K562 (cell line): ENCODE data around the gene SPPL2C. TPM values are rescaled to one million over a fixed set of nuclear protein-coding genes. Genes with fewer than 3 reads are reported as not detected.

Source experiments
- ATAC-seq: fragments of 200-7000 bp; cut with Tn5 transposase; 3 replicates; pipeline ENCODE4 v1.9.1; 2020; ENCODE audit warnings: moderate library complexity
- BruUV-seq: library from RNA; stranded (reverse); fragments of 400-500 nt; replicated peaks from 2 replicates; lab custom pipeline; 2021; lab: Mats Ljungman, UMichigan
- CTCF ChIA-PET: fragments of 300-600 bp; formaldehyde crosslinking; extraction: SDS; loops from one replicate; lab custom pipeline; 2021; ENCODE audit warnings: low intra/inter-chr PET ratio; lab: Yijun Ruan, JAX
- POLR2A ChIA-PET: fragments of 300-600, 350-650 bp; sonication (Branson Sonifier 250); formaldehyde crosslinking; extraction: SDS; loops from one replicate; lab custom pipeline; 2021; ENCODE audit warnings: antibody characterized with exemption, inconsistent platforms; lab: Yijun Ruan, JAX
- DNase-seq, 4 experiments: peaks; one replicate each; pipeline versions ENCODE4 v3.0.0 to v3.0.0-alpha.2; 2011 to 2018; ENCODE audit warnings: low spot score in 3 of 4, mixed read lengths in 3 of 4; ENCODE audit errors: extremely low read depth in 1 of 4
- FAIRE-seq: peaks from 2 replicates; lab custom pipeline; 2011; peaks lifted over from hg19 to GRCh38; lab: Jason Lieb, UNC
- H2AFZ ChIP-seq: 2 replicates; pipeline ENCODE4 v1.6.0; 2011; ENCODE audit warnings: low read depth, low read length, control low read depth, inconsistent platforms
- H3K27ac ChIP-seq: fragments of 200-600 bp; 3 replicates; pipeline ENCODE4 v1.8.0; 2011; ENCODE audit warnings: low read depth, mild to moderate bottlenecking, control low read depth, inconsistent platforms, low read length, moderate library complexity, mixed read lengths; ENCODE audit errors: extremely low read depth
- H3K27me3 ChIP-seq, 2 experiments: fragments of 300-600 bp in 1 of 2; 2 replicates in 1 of 2; 3 replicates in 1 of 2; pipeline versions ENCODE4 v1.6.0 to v1.8.0; 2011; ENCODE audit warnings: inconsistent platforms in 2 of 2, low read length in 2 of 2, mild to moderate bottlenecking in 1 of 2, mixed read lengths in 1 of 2, moderate library complexity in 1 of 2; ENCODE audit not compliant: control insufficient read depth in 2 of 2, insufficient read depth in 2 of 2
- H3K36me3 ChIP-seq: fragments of 300-600 bp; 3 replicates; pipeline ENCODE4 v1.8.0; 2011; ENCODE audit warnings: mild to moderate bottlenecking, low read length, inconsistent platforms; ENCODE audit not compliant: control insufficient read depth, insufficient read depth
- H3K4me1 ChIP-seq, 2 experiments: fragments of 200-600 bp in 1 of 2; replicated peaks in 1 of 2; 2 replicates in 1 of 2; 3 replicates in 1 of 2; pipeline versions ENCODE4 v1.5.1 to v1.8.0; 2011; ENCODE audit warnings: inconsistent platforms in 2 of 2, low read length in 2 of 2, mild to moderate bottlenecking in 1 of 2, mixed read lengths in 1 of 2, moderate library complexity in 1 of 2; ENCODE audit not compliant: control insufficient read depth in 2 of 2, insufficient read depth in 2 of 2
- H3K4me2 ChIP-seq: 2 replicates; pipeline ENCODE4 v1.6.1; 2011; ENCODE audit warnings: low read length, control low read depth, inconsistent platforms, mixed read lengths; ENCODE audit not compliant: insufficient read depth
- H3K4me3 ChIP-seq: fragments of 200-600 bp; sonication (generic), shearing (Covaris generic); 2 replicates; pipeline ENCODE4 v1.5.1; 2016; ENCODE audit warnings: control low read depth, inconsistent platforms
- H3K79me2 ChIP-seq: fragments of 200-600 bp; 3 replicates; pipeline ENCODE4 v1.8.0; 2011; ENCODE audit warnings: low read length, inconsistent platforms; ENCODE audit not compliant: control insufficient read depth, insufficient read depth
- H3K9ac ChIP-seq, 2 experiments: 2 replicates each; pipeline versions ENCODE4 v1.6.0 to v1.6.1; 2011; ENCODE audit warnings: low read depth in 2 of 2, low read length in 2 of 2, control low read depth in 1 of 2, inconsistent platforms in 1 of 2, mild to moderate bottlenecking in 1 of 2, mixed read lengths in 1 of 2; ENCODE audit not compliant: insufficient read depth in 1 of 2
- H3K9me1 ChIP-seq: one replicate; pipeline ENCODE4 v1.6.0; 2011; ENCODE audit warnings: inconsistent platforms, mild to moderate bottlenecking, low read length, moderate library complexity; ENCODE audit not compliant: control insufficient read depth, insufficient read depth
- H3K9me3 ChIP-seq: replicated peaks from 2 replicates; pipeline ENCODE4 v1.5.1; 2011; ENCODE audit warnings: low read depth, low read length, inconsistent platforms; ENCODE audit not compliant: control insufficient read depth, insufficient read depth
- H4K20me1 ChIP-seq: replicated peaks from 2 replicates; pipeline ENCODE4 v1.6.1; 2011; ENCODE audit warnings: low read length, inconsistent platforms, mixed read lengths; ENCODE audit not compliant: control insufficient read depth, insufficient read depth
- BRD4 ChIP-seq: fragments of 200-600 bp; sonication (generic); IDR thresholded peaks from 2 replicates; pipeline ENCODE4 v1.6.1; 2017; ENCODE audit warnings: inconsistent platforms
- HMGXB4 ChIP-seq: sonication (generic); formaldehyde crosslinking; IDR thresholded peaks from 2 replicates; pipeline ENCODE4 v1.8.1; 2023; ENCODE audit warnings: mild to moderate bottlenecking, missing genetic modification reagents
- RBM34 ChIP-seq: fragments of 200-400 bp; formaldehyde crosslinking; IDR thresholded peaks from 2 replicates; pipeline ENCODE4 v1.6.1; 2018; ENCODE audit warnings: low read length, borderline replicate concordance; ENCODE audit not compliant: insufficient read depth
- SOX6 ChIP-seq: fragments of 450-650 bp; IDR thresholded peaks from 2 replicates; pipeline ENCODE4 v1.6.1; 2014; ENCODE audit warnings: mild to moderate bottlenecking
- WGBS: fragments of 100-300 bp; shearing (Covaris generic); methylation state at CpG from one replicate; pipeline ENCODE4 v1.1.6; 2016; ENCODE audit warnings: low coverage, mixed read lengths; ENCODE audit not compliant: insufficient coverage; ENCODE audit errors: missing lambda C conversion rate; 5-methylcytosine and 5-hydroxymethylcytosine counted together
- in situ Hi-C: fragments of 300-500 bp; cut with MboI; formaldehyde crosslinking; loops from 4 replicates; pipeline ENCODE4 v1.15.0; 2018; ENCODE audit warnings: inconsistent platforms, mixed read lengths
- intact Hi-C: fragments of 100-400 bp; cut with micrococcal nuclease; formaldehyde crosslinking; loops from 2 replicates; pipeline ENCODE4 v1.14.2; 2022
- polyA plus RNA-seq, 8 experiments: library from polyadenylated mRNA; depleted of rRNA in 4 of 8; stranded (reverse) in 5 of 8; unstranded in 3 of 8; fragments of >200 nt; fragmentation: Nextera tagmentation in 2 of 8; fragmentation: Illumina TruSeq in 1 of 8; extraction: Ambion mirVana in 2 of 8; extraction: Trizol in 1 of 8; gene quantifications; 2 replicates each; pipeline versions ENCODE4 v1.2.1 to v1.2.3, GENCODE V29; 2011 to 2014; ENCODE audit warnings: inconsistent platforms in 1 of 8, missing spikeins in 1 of 8
- total RNA-seq, 7 experiments: library from RNA; depleted of rRNA in 6 of 7; stranded (reverse); fragments of >200 nt in 6 of 7; fragmentation: Illumina TruSeq in 2 of 7; extraction: Trizol in 2 of 7; gene quantifications; 2 replicates each; pipeline versions ENCODE4 v1.2.1 to v1.2.3, GENCODE V29; 2011 to 2021; ENCODE audit warnings: low replicate concordance in 1 of 7
- TF ChIP-seq, protein P1 (sequence below): fragments of 450-650 bp; formaldehyde crosslinking; IDR thresholded peaks from 2 replicates; pipeline ENCODE4 v1.4.0; 2022; ENCODE audit warnings: mild to moderate bottlenecking, moderate library complexity

The SPPL2C gene
- total and polyA plus RNA-seq, 9 of the 15 experiments (the other 6 are each of a cell fraction or from before 2014, with no cell fraction given), result not detected

- in situ Hi-C loops, result loop anchor here (25.0 kb wide), 1 partner anchor 434 kb away; no protein-coding TSS in a partner anchor
- intact Hi-C loops, result no loop called here
- no peaks in the 10 kb centered on the region for H3K9me1 ChIP-seq
- no peaks in the 10 kb centered on the region for H3K79me2 ChIP-seq
- TF ChIP-seq RBM34 (no peak), HMGXB4 (CRISPR knock-in tag) (no peak), BRD4 (no peak), SOX6 (no peak)
- TF ChIP-seq, protein P1, sequence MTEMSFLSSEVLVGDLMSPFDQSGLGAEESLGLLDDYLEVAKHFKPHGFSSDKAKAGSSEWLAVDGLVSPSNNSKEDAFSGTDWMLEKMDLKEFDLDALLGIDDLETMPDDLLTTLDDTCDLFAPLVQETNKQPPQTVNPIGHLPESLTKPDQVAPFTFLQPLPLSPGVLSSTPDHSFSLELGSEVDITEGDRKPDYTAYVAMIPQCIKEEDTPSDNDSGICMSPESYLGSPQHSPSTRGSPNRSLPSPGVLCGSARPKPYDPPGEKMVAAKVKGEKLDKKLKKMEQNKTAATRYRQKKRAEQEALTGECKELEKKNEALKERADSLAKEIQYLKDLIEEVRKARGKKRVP, result no peak
- H4K20me1 ChIP-seq, result no peaks in the 10 kb centered on the region; the same call in 1 of the 2 replicates
- no peak for ATAC-seq
- WGBS, result 0% methylated on average over 6 of the region's 9 CpGs
- H3K4me2 ChIP-seq, result no peak overlapping the region
- peaks cover 12 to 76% of the 10 kb centered on the region in 2 experiments; a peak in 4 of 5 replicates for H3K27me3 ChIP-seq
- no peak overlapping the region for H3K9ac ChIP-seq
- no peak for FAIRE-seq
- ChIA-PET POLR2A (interaction anchor here (0.7 kb wide), 1 partner anchor 156 kb away, joined by 3 read pairs; no protein-coding TSS in a partner anchor), CTCF (no interaction called here)
- H3K36me3 ChIP-seq, result no peaks in the 10 kb centered on the region
- no peak overlapping the region for H3K4me3 ChIP-seq
- no peak overlapping the region for H2AFZ ChIP-seq
- BruUV-seq, result no TSS peak
- H3K9me3 ChIP-seq, result no peaks in the 10 kb centered on the region
- peaks cover 0 to 13% of the 10 kb centered on the region in 2 experiments; a peak in 1 of 5 replicates for H3K4me1 ChIP-seq
- no peak overlapping the region for H3K27ac ChIP-seq
- DNase-seq, result no peak
Measured at GRCh38 chr17:45846646-45847045, 2.0 kb downstream of the SPPL2C start.
